GM19043 (cell line): ENCODE measurements around the gene CAMK2D.

Experiments used
- ATAC-seq: cut with Tn5 transposase; IDR thresholded peaks from one replicate; pipeline ENCODE4 v1.9.1; 2021; ENCODE audit warnings: low read depth; ENCODE audit not compliant: unreplicated experiment

CAMK2D gene

GRCh38 chr4:113497154-113497884, 264.2 kb downstream of the CAMK2D start:
- no peak for ATAC-seq

- ATAC-seq: no peak
Measured at GRCh38 chr4:113496698-113497097, 264.8 kb downstream of the CAMK2D start.

GRCh38 chr4:113495790-113496189, 265.7 kb downstream of the CAMK2D start:
- ATAC-seq: no peak

GRCh38 chr4:113483131-113483530, 278.4 kb downstream of the CAMK2D start:
- ATAC-seq: no peak

GRCh38 chr4:113482325-113482724, 279.2 kb downstream of the CAMK2D start:
- no peak for ATAC-seq

GRCh38 chr4:113481820-113482219, 279.7 kb downstream of the CAMK2D start:
- ATAC-seq: no peak

- ATAC-seq: no peak
Measured at GRCh38 chr4:113480109-113480508, 281.4 kb downstream of the CAMK2D start.

- ATAC-seq: no peak
Measured at GRCh38 chr4:113478032-113478431, 283.5 kb downstream of the CAMK2D start.

- no peak for ATAC-seq
Measured at GRCh38 chr4:113476800-113477199, 284.7 kb downstream of the CAMK2D start.

- ATAC-seq: no peak
Measured at GRCh38 chr4:113474017-113474416, 287.5 kb downstream of the CAMK2D start.

- no peak for ATAC-seq
Measured at GRCh38 chr4:113472864-113473263, 288.7 kb downstream of the CAMK2D start.

- no peak for ATAC-seq
Measured at GRCh38 chr4:113471146-113471860, 290.2 kb downstream of the CAMK2D start.

GRCh38 chr4:113469926-113470325, 291.6 kb downstream of the CAMK2D start:
- ATAC-seq: no peak

- no peak for ATAC-seq
Measured at GRCh38 chr4:113469023-113469390, 292.5 kb downstream of the CAMK2D start.

- no peak for ATAC-seq
Measured at GRCh38 chr4:113468165-113469022, 293.1 kb downstream of the CAMK2D start.

GRCh38 chr4:113467581-113467980, 294.0 kb downstream of the CAMK2D start:
- no peak for ATAC-seq

- no peak for ATAC-seq
Measured at GRCh38 chr4:113462286-113462685, 299.3 kb downstream of the CAMK2D start.

- ATAC-seq: no peak
Measured at GRCh38 chr4:113461281-113461680, 300.3 kb downstream of the CAMK2D start.

GRCh38 chr4:113457886-113458285, 303.7 kb downstream of the CAMK2D start:
- no peak for ATAC-seq

GRCh38 chr4:113457121-113457520, 304.4 kb downstream of the CAMK2D start:
- no peak for ATAC-seq

GRCh38 chr4:113455061-113455460, 306.5 kb downstream of the CAMK2D start:
- no peak for ATAC-seq
